Inferior parietal cortex (tissue), 1 donor: Measurements from ENCODE around the gene PRKD1.
A peak's percentile ranks its signal among the peaks of the same experiment; 100 is the strongest.

ENCODE experiments used
- DNase-seq: peaks from one replicate; pipeline ENCODE4 v3.0.0-alpha.2; 2016; ENCODE audit errors: extremely low spot score

PRKD1 gene

GRCh38 chr14:29927376-29928116 lies at the start of gene PRKD1:
Gene PRKD1, minus strand, starts transcription at chr14:29927847.
- no peak for DNase-seq

- DNase-seq: no peak
Measured at GRCh38 chr14:29971101-29971500, 43.5 kb upstream of the PRKD1 start.

GRCh38 chr14:29955087-29955486 lies 27.4 kb upstream of the PRKD1 start:
- no peak for DNase-seq

GRCh38 chr14:29953501-29953900 lies 25.9 kb upstream of the PRKD1 start:
- DNase-seq: peak; percentile 16

GRCh38 chr14:29944091-29944490 lies 16.4 kb upstream of the PRKD1 start:
- no peak for DNase-seq

- DNase-seq: no peak
Measured at GRCh38 chr14:29941401-29941800, 13.8 kb upstream of the PRKD1 start.

GRCh38 chr14:29940482-29940881 lies 12.8 kb upstream of the PRKD1 start:
- no peak for DNase-seq

- DNase-seq: no peak
Measured at GRCh38 chr14:29937116-29937515, 9.5 kb upstream of the PRKD1 start.

GRCh38 chr14:29930283-29930682 lies 2.6 kb upstream of the PRKD1 start:
- DNase-seq: no peak

GRCh38 chr14:29928117-29928640 lies 532 bp upstream of the PRKD1 start:
- DNase-seq: no peak

GRCh38 chr14:29926701-29927375 lies 809 bp downstream of the PRKD1 start:
- DNase-seq: no peak

GRCh38 chr14:29926228-29926627 lies 1.4 kb downstream of the PRKD1 start:
- DNase-seq: no peak

- no peak for DNase-seq
Measured at GRCh38 chr14:29925736-29926135, 1.9 kb downstream of the PRKD1 start.

- DNase-seq: no peak
Measured at GRCh38 chr14:29925101-29925722, 2.4 kb downstream of the PRKD1 start.

GRCh38 chr14:29919845-29920244 lies 7.8 kb downstream of the PRKD1 start:
- DNase-seq: no peak

- DNase-seq: no peak
Measured at GRCh38 chr14:29918981-29919380, 8.7 kb downstream of the PRKD1 start.

- DNase-seq: no peak
Measured at GRCh38 chr14:29913566-29913965, 14.1 kb downstream of the PRKD1 start.

GRCh38 chr14:29911810-29912209 lies 15.8 kb downstream of the PRKD1 start:
- no peak for DNase-seq

- DNase-seq: no peak
Measured at GRCh38 chr14:29908652-29909577, 18.7 kb downstream of the PRKD1 start.

- no peak for DNase-seq
Measured at GRCh38 chr14:29906256-29906870, 21.3 kb downstream of the PRKD1 start.

GRCh38 chr14:29905543-29905942 lies 22.1 kb downstream of the PRKD1 start:
- DNase-seq: no peak
